HG03280 (cell line): ENCODE results near the gene PLIN5.

ENCODE experiments used
- ATAC-seq: cut with Tn5 transposase; IDR thresholded peaks from one replicate; pipeline ENCODE4 v1.9.1; 2021; ENCODE audit warnings: mild to moderate bottlenecking, moderate library complexity; ENCODE audit not compliant: unreplicated experiment

Gene PLIN5, protein sequence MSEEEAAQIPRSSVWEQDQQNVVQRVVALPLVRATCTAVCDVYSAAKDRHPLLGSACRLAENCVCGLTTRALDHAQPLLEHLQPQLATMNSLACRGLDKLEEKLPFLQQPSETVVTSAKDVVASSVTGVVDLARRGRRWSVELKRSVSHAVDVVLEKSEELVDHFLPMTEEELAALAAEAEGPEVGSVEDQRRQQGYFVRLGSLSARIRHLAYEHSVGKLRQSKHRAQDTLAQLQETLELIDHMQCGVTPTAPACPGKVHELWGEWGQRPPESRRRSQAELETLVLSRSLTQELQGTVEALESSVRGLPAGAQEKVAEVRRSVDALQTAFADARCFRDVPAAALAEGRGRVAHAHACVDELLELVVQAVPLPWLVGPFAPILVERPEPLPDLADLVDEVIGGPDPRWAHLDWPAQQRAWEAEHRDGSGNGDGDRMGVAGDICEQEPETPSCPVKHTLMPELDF

DNA sequence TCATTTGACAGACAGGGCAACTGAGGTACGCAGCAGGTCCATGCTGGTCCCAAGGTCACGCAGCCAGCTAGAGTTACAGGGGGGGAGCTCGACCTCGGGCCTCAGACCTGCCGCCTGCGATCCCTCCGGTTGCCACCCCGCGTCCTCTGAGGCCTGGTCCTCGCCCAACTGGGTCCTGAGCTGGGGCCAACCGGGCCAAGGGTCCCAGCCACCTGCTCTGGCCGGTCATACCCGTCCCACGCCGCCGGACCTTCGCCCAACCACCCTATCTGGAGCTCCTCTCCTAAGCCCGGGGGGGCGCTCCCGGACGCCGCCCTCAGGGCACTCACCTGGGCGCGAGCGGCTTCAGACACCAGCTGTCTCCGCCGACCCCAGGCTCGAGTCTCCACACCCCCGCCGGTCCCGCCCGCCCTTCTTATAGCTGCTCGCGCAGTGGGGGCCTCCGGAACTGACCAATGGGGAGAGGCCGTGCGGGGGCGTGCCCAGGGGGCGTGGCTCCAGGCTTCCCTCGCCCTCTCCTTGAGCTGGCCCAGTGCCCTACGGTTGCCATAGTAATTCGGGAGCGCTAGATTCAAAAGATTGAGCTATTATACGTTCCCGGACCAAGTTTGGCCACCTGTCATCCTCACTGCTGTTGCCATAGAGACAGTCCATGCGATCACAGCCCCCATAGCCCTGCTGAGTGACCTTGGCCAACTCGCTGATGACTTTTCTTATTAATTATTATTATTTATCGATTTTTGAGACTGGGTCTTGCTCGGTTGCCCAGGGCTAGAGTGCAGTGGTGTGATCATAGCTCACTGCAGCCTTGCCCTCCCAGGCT lies at the start of gene PLIN5:
TSS of gene PLIN5 (minus strand) at position 389 of the 823 bp plus-strand sequence. CDS start 1,150 bp downstream, outside the sequence.
- no peak for ATAC-seq

DNA sequence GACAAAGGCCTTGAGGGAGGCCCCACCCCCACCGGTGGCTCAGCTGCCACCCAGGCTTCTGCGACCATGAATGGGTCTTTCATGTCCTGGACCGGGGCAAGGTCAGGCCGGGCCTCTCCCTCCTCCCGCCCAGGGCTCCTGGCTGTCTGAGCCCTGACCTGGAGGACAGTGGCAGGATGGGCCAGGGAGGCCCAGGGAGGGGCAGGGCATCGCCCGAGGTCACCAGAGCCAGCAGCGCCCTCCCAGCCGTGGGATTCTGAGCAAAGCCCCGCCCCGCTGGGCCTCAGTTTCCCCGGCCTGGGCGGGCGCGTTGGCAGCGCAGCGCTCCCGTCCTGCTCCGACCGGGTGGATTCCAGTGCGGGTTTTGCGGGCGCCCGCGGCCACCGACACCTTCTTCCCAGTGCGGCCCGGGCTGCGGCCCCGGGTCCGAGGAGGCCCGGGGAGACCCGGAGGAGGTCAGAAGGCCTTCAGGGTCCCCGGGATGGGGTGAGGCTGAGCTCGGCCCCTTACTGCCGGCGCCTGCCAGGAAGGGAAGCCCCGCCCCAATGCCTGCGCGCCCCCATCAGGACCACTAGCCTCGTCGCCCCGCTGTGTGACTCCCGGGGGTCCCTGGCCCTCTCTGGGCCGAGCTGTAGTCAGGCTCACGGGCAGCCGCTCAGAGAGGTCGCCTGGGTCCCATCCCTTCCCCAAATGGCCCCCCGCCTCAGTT lies 49.1 kb upstream of the PLIN5 start:
- ATAC-seq: no peak

DNA sequence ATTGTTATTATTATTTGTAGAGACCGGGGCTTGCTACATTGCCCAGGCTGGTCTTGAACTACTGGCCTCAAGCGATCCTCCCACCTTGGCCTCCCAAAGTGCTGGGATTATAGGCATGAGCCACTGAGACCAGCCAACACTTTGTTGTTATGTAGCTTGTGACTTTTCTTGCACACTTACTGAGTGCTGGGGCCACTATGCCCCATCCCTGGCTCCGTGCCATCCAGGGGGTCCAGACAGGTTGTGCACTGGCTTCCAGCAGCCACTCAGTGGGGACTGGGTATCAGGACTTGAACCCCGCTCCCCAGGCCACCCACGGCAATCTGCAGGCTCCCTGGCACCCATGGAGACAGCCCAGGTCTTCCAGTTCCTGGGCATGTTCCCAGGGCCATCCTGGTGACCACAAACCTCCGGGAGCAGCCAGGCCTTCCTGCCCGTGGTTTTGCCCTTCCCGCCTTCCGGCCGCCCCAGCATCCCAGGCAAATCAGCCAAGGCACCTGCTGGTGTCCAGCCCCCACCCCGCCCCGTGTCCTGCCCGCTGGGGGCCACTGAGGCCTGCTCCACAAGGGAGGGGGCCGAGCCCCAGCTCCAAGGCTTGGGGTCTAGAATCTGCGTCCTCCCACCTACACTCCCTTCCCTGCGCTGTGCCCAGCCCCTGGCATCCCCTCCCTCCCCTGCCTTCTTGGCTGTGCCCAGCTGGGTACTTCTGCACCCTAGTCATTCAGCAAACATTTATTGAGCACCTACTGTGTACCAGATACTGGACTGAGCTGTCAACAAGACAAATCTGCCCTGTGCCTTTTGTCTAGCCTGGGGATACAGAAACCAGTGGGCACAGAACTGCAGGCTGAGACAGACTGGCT lies 48.2 kb upstream of the PLIN5 start:
- no peak for ATAC-seq

DNA sequence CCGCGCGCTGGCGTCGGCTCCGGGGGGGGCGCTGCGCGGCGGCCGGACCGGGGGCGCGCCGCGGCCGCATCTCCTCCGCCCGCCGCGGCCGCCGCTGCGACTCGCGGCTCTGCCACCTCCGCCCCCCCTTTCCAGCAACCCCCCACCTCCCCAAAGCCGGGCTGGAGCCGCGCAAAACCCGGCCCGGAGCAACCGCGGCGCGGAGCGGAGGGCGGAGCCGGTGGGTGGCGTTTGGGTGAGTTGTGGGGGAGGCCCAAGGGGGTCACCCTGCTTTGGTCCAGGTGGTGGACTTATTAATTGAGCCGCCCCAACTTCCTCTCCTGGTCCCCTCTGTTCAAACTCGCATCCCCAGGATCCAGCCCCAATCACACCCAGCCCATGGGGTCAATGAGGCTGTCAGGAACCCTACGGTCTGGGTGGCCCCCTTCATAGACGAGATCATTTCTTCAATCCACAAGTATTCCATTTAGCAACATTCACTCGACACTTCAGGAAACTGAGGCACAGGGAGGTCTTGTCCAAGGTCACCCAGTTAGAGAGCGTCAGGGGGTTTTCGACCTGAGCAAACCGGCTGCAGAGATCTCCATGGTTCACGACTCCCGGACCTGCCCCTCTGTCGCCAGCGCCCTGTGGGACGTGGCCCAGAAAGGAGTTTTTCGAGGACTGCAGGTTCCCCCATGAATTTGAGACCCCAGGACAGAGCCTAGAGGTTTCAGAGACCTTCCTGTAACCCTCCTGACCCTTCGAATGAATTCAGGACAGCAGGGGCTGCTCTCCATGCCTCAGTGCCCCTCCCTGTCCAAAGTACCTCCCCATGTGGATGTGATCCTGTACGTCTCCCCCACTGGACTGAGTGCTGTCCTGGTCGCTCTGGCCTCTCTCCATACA lies 46.9 kb upstream of the PLIN5 start:
- ATAC-seq: no peak

DNA sequence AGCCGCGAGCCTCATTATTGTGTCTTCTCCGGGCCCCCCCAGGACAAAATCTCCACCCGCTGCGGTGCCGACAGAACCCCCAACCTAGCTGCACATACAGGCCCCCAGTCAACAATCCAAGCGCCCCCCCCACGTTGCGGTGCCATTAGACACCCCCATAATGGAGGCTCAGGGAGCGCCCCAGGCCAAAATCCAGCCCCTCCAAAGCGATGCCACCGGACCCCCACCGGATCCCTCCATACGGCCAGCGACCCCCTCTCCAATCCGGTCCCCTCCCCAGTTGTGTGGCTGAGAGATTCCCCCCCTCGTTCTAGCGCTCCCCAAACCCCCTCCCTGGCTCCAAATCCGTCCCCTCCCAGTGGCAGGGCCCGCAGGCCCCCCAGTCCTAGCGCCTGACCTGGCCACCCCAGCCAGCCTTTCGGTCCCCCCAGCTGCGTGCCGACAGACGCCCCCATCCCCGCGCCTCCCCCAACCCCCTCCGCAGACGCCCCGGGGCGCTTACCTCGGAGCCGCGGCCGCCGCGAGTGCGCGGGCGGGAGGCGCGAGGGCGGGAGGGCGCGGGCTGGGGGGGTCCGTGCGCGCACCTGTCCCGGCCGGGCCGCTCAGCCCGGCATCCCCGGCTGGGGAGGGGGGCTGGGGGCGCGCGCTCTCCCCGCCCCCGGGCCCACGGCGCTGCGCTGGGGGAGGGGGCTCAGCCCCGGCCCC lies 46.1 kb upstream of the PLIN5 start:
- ATAC-seq: no peak

DNA sequence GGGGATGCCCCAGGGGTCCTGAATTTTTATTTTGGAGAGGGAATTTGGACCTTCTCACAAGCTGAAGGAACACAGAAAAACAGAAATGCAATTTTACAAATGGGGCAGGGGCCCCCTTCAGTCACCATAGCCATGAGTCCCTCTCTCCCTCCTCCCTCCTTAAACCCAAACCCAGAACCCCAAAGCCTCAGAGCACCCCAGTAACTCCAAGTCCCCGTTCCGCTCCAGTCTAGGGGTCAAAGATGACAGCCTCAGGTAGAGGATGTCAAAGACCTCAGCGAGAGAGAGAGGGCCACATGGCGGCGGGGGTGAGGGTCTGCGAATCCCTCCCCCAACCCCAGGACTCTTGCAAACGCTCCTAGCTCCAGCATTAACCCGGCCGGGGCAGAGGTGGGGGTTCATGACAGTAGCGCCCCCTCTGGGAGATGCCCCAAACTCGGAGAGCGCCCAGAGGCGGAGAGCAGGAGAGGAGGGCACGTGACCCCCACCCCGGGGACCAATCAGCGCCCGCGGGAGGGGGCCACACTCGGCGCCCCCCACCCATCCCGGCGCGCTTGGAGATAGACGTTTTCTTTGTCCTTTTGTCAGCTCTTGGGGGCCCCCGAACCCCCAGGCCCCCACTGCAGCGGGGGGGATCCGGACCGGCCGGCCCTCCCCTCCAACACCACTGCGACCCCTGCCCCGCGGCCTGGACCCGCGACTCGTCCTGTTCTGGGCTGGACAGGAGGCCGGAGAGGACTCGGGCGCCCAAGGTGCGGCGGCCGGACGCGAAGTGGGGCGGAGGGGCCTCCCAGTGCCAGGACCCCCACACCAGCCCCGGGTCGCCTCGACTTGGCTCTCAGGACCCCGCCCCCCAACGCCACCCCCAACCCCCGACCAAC lies 45.2 kb upstream of the PLIN5 start:
- no peak for ATAC-seq

DNA sequence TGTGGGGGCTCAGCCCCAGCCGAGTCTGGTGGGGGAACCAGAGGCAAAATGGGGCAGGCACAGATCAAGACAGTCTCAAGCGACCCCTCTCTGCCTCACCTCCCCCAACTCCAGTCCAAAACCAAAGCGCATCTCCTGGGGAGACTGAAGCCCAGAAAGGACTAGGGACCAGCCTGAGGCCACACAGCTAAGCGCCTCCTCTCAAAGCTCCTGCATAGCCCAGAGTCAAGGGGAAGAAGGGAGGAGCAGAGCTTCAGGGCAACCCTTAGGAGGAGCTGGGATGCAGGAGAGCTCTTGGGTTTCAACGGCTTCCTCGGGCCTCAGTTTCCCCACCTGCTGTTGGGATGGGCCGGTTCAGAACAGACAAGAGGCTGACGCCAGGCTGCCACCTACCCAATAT lies 44.4 kb upstream of the PLIN5 start:
- ATAC-seq: no peak

DNA sequence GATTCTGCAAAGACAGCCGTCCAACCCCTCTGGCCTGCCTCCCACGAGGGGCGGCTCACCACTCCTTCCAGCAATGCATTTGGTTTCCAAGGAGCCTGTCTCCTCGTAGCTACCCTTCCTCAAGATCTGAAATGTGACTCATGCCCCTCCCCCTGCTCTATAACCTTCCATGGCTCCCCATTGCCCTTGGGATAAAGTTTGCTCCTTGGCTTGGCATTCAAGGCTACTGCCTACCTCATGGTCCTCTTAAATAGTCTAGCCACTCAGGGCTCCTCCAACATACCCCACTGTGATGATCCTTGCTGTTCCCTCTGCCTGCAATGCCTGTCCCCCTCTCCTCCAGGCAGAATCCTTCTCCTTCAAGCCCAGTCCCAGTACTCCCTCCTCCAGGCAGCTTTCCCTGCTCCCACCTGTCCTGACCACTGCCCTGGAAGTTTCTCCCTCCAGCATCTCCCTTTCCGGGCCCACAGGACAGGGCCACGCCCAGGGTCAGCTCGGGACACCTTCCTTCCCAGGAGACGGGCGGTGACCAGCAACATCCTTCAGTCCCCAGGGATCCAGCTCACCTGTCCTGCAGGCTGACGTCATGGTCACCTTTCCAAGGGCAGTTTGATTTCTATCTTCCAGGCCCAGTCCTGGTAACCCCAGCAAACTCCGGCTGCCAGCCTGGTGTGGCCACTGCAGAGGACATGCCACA lies 43.7 kb upstream of the PLIN5 start:
- ATAC-seq: no peak

DNA sequence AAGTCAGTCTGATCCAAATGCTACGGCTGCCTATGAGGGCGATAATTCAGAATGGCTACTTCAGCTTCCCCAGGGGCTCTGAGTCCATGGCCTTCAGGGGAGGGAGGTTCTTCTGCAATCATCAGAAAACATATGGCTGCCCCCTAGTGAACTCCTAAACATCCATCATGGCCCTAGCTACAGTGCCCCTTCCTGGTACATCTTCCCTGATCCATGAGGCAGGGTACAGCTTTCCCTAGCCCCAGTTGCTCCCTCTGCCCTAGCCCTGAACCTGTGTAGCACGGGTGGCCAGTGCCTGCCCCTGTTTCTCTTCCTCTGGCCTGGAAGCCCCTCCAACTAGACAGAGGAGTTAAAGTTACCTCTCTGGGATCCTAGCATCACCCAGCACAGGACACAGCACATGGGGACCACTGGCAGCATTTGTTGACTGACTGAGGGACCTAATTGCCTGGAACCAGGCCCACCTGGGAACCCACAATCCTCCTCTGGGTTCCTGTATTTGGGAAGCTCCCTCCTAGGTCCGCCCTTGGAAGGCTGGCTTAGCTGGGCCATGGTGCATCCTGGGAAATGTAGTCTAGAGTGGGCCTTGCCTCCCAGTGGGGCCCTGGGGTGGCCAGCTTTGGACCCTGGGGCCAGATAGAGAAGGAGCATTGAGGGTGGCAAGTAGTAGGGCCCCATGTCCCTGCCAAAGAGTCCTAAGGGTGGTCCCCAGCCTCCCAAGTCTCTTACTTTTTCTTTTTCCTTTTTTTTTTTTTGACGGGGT lies 42.2 kb upstream of the PLIN5 start:
- ATAC-seq: no peak

DNA sequence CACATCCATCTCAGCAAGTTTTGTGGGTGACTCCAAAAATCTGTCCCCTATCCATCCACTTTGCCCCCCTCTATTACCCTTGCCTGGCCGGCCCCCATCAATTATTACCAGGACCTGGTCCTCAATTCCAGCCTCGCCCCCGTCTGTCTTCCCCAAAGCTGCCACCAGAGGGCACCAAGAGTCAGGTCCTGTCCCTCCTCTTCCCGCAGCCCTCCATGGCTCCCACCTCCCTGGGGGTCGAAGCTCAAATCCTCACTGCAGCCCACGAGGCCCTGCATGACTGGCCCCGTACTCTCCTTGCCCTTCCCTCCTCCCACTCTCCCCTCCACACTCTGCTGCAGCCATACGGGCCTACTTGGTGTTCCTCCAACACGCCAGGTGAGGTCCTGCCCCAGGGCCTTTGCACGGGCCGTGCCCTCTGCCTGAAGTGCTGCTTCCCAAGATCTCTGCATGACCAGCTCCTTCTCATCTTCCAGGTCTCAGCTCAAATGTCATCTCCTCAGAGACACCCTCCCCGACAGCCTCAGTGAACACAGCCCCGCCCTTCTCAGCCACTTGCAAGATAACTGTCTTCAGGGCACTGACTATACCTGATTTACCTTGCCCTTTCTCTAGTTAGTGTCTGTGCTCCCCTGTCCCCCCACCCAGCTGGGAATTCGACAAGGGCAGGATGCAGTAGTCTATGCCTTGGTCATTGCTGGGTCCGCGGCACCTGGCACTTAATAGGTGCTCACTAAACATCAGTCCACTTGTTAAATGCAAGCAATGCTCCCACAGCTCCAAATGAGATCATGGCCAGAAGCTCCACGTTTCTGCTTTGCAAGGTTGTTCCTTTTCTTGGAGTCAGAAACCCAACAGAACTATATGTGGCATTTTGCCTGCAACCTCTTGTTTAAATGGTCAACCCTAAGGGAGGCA lies 41.3 kb upstream of the PLIN5 start:
- ATAC-seq: no peak

DNA sequence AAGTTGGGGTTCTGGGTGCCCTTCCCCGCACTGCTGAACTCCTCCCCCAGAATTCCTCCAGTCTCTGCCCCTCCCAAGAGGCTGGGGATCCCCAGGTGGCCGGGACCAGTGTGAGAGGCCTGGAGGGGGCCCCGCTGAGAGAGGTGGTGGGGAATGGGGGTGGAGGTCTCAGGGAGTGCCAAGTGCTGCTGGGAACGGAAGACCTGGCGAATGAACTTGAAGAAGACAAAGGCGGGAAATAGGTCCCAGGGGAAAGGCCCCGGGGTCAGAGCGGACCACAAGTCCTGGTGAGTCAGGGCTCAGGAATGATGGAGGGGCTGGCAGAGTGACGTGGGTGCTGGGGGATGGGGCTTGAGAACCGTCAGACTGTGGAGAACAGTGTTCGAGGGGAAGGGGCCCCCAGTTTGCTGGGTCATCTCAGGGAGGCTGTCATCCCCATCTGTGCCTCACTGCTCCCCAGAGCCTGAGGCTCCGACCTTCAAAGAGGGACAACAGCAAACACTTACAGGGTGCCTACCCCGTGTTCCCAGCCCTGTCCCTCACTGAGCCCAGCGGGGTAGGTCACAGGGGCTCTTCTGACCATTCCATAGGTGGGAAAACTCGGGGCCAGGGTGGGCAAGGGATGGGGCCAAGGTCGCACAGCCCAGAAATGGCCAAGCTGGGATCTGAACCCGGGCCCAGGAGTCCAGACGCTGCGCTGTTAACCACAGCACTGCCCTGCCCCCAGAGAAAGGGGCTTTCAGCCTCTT lies 40.4 kb upstream of the PLIN5 start:
- ATAC-seq: no peak

DNA sequence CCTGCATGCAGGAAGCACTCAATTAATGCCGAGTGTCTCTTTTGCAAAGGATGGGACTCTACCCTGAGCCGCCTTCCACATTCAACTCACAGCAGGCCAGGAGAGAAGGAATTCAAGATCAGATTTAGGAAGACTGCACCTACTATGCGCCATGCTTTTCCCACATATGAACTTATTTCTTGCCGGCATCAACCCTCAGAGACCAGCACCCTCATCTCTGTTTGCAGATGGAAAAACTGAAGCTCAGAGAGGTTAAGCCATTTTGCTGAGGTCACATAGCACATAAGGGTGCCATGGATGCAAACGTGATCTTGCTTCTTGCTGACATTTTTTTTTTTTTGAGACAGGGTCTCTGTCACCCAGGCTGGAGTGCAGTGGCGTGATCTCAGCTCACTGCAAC lies 38.7 kb upstream of the PLIN5 start:
- ATAC-seq: no peak

DNA sequence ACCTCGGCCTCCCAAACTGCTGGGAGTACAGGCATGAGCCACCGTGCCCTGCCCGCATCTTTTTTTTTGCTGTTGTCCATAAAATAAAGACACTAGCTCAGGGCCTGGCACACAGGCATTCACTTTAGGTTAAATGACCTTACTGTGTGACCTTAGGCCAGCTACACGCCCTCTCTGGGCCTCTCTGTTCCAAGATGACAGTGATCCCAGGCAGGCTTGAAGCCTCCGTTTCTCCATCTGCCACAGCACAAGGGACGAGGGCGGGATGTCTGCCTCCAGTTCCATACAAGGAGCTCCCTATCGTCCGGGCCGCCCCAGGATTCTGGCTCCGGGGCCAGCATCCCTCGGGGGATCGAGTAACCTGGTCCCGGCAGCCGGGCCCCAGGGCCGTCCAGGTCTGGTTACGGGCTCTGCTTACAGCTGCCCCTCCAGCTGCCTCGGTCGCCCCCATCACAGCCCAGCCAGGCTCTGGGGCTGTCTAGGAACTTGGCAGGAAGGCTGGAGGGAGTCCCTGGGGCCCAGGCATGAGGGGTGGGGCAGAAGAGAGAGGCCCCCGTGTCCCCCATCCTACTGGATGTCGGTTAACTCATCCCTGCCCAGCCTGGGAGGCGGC lies 36.4 kb upstream of the PLIN5 start:
- ATAC-seq: no peak

DNA sequence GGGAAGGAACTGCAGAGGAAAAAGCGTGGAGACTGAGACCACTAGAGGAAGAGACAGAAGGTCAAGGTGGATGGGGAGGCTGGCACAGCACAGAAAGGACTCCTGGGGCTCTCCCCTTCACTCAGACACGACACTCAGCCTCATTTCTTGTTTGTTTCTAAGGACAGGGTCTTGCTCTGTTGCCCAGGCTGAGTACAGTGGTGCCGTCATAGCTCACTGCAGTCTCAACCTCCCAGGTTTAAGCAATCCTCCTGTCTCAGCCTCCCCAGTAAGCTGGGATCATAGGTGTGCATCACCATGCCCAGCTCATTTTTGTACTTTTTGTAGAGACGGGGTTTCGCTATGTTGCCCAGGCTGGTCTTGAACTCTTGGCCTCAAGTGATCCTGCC lies 35.9 kb upstream of the PLIN5 start:
- no peak for ATAC-seq
